H1 (cell line): ENCODE results near the gene SCAMP5. TPM values are rescaled to one million over a fixed set of nuclear protein-coding genes. Genes with fewer than 3 reads are reported as not detected.

Experiments used
- ATF2 ChIP-seq: IDR thresholded peaks from 2 replicates; pipeline ENCODE4 v1.6.1; 2012; ENCODE audit warnings: low read length, inconsistent platforms
- BRCA1 ChIP-seq: IDR thresholded peaks from 2 replicates; pipeline ENCODE4 v1.6.1; 2012; ENCODE audit warnings: low read depth, low read length, improper control_type of control experiment
- JUN ChIP-seq: IDR thresholded peaks from 2 replicates; pipeline ENCODE4 v1.6.1; 2011; ENCODE audit warnings: low read depth, mild to moderate bottlenecking, improper control_type of control experiment, low read length
- RBBP5 ChIP-seq: IDR thresholded peaks from 2 replicates; pipeline ENCODE4 v1.7.1; 2012; ENCODE audit warnings: low read depth, mild to moderate bottlenecking, inconsistent platforms, low read length, moderate library complexity, borderline replicate concordance
- RFX5 ChIP-seq: IDR thresholded peaks from 2 replicates; pipeline ENCODE4 v1.6.1; 2011; ENCODE audit warnings: low read depth, low read length, improper control_type of control experiment, borderline replicate concordance
- SUZ12 ChIP-seq: fragments of 200-600 bp; sonication (generic); IDR thresholded peaks from 2 replicates; pipeline ENCODE4 v1.6.1; 2012; ENCODE audit warnings: mild to moderate bottlenecking, inconsistent platforms, low read length, moderate library complexity, mixed read lengths
- polyA plus RNA-seq, 7 experiments: library from polyadenylated mRNA; depleted of rRNA in 3 of 7; stranded (reverse) in 5 of 7; unstranded in 2 of 7; fragments of >200 nt in 5 of 7; fragments of 200-250 nt in 2 of 7; gene quantifications; 1 replicate in 5 of 7; 2 replicates in 1 of 7; 4 replicates in 1 of 7; pipeline versions ENCODE4 v1.2.1 to v1.2.3, GENCODE V29; 2011 to 2013; ENCODE audit warnings: missing spikeins in 2 of 7, mixed read lengths in 2 of 7
- total RNA-seq: library from RNA; stranded (reverse); fragmentation: NEBNext Ultra II Directional; extraction: Animal tissue kit (Norgen Biotek cat#: 25700); gene quantifications from 2 replicates; pipeline ENCODE4 v1.2.1, GENCODE V29; 2021

SCAMP5 gene
- total and polyA plus RNA-seq, 2 of the 8 experiments (the other 6 are each of a cell fraction or from before 2014, with no cell fraction given): 55.4 to 94.7 TPM

- TF ChIP-seq ATF2 (no peak), RFX5 (no peak), BRCA1 (no peak), SUZ12 (no peak), RBBP5 (no peak), JUN (no peak)
Measured at GRCh38 chr15:75052972-75053747, 57.8 kb downstream of the SCAMP5 start (continued).
